Thoracic aorta (tissue), 2 donors: ENCODE measurements around the gene KANK4. TPM values are rescaled to one million over a fixed set of nuclear protein-coding genes. Genes with fewer than 3 reads are reported as not detected.

Experiments
- ATAC-seq: fragments of 150-250 bp; one replicate; pipeline ENCODE4 v1.8.0; 2017; ENCODE audit warnings: low read depth; ENCODE audit not compliant: insufficient number of reproducible peaks, low FRiP score
- DNase-seq: peaks from one replicate; pipeline ENCODE4 v3.0.0-alpha.2; 2020; ENCODE audit warnings: low spot score
- H3K27ac ChIP-seq, 2 donors: fragments of 200-600 bp; sonication (generic); 1 replicate in 1 of 2; 2 replicates in 1 of 2; pipeline ENCODE4 v1.5.1; 2016; ENCODE audit warnings: mild to moderate bottlenecking in 2 of 2, moderate library complexity in 2 of 2
- H3K27me3 ChIP-seq: fragments of 200-600 bp; sonication (generic); replicated peaks from 2 replicates; pipeline ENCODE4 v1.6.0; 2016; ENCODE audit warnings: mild to moderate bottlenecking; ENCODE audit not compliant: insufficient read depth
- H3K36me3 ChIP-seq: fragments of 200-600 bp; sonication (generic); one replicate; pipeline ENCODE4 v1.5.1; 2016
- H3K4me1 ChIP-seq, 2 donors: fragments of 200-600 bp; sonication (generic); 1 replicate in 1 of 2; 2 replicates in 1 of 2; pipeline versions ENCODE4 v1.5.1 to v1.6.0; 2016; ENCODE audit warnings: low read depth in 2 of 2, mild to moderate bottlenecking in 1 of 2; ENCODE audit not compliant: control insufficient read depth in 1 of 2
- H3K4me3 ChIP-seq: fragments of 200-600 bp; sonication (generic); 2 replicates; pipeline ENCODE4 v1.5.1; 2016; ENCODE audit warnings: mild to moderate bottlenecking
- H3K9me3 ChIP-seq: fragments of 200-600 bp; sonication (generic); 2 replicates; pipeline ENCODE4 v1.5.1; 2016
- CTCF ChIP-seq: fragments of 200-600 bp; sonication (generic); IDR thresholded peaks from one replicate; pipeline ENCODE4 v1.5.1; 2019; ENCODE audit warnings: antibody characterized with exemption
- total RNA-seq, 2 donors: library from RNA; depleted of rRNA; stranded (reverse); fragments of >200 nt; gene quantifications; one replicate each; pipeline versions ENCODE4 v1.1.0 to v1.2.3, GENCODE V29; 2016

Gene KANK4
- total RNA-seq, result under 1 TPM in 1 of 2 donors, not detected in 1; 0.28 TPM

DNA sequence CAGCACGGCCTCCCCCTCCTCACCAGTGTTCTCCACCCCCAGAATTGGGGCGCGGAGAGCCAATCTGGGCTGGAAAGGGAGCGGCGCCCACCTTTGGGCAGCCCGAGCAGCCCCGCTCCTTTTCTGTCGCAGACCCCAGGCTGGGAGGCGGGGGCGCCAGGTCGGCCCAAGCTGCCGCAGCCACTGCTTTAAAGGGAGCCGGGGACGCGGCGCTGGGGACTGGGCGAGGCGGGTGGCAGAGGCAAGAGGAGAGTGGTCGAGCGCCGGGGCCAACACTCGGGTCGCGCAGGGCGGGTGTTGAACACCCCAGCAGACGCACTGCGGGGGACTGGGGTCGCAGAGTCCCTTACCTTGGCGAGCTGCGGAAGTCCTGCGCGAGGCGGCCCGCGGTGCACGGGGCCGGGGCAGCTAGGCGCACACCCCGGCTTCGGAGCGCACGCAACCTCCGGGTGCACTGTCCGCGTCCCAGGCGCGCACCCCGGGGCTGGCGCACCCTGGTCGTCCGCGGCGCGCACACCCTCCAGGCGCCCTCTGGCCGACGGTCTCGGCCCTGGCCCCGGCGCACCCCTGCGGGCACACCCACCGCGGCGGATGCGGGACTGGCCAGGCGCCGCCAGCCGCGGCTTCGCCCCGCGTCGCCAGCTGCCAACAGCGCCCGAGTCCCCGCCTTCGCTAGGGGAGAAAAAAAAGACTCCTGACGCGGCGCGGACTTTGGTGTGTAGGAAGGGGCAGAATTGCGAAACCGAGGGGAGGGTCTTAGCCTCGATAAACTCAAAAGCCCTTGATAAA lies at the start of gene KANK4:
TSS of gene KANK4 (minus strand) at position 679 of the 789 bp plus-strand sequence. CDS start 37,870 bp downstream, outside the sequence.
- H3K36me3 ChIP-seq, result no peaks in the 10 kb centered on the region
- no peak for DNase-seq
- H3K4me1 ChIP-seq, result peaks cover 6 to 12% of the 10 kb centered on the region in 2 donors
- no peaks in the 10 kb centered on the region for H3K9me3 ChIP-seq
- H3K27ac ChIP-seq, result no peak within 1 kb of the TSS
- ATAC-seq, result no peak
- no peak for TF ChIP-seq CTCF
- H3K4me3 ChIP-seq, result peak within 1 kb of the TSS; percentile 61
- no peaks in the 10 kb centered on the region for H3K27me3 ChIP-seq

GRCh38 chr1:62368989-62369388 lies 49.8 kb upstream of the KANK4 start:
- TF ChIP-seq CTCF, result no peak
- no peak overlapping the region for H3K4me3 ChIP-seq
- H3K9me3 ChIP-seq, result no peaks in the 10 kb centered on the region
- no peak for ATAC-seq
- no peak overlapping the region for H3K27ac ChIP-seq
- H3K27me3 ChIP-seq, result no peaks in the 10 kb centered on the region
- DNase-seq, result no peak
- no peaks in the 10 kb centered on the region for H3K4me1 ChIP-seq
- H3K36me3 ChIP-seq, result no peaks in the 10 kb centered on the region

GRCh38 chr1:62367005-62367557 lies 47.8 kb upstream of the KANK4 start:
- Histone ChIP-seq H3K4me1 (no peaks in the 10 kb centered on the region), H3K36me3 (no peaks in the 10 kb centered on the region), H3K27ac (no peak overlapping the region), H3K27me3 (no peaks in the 10 kb centered on the region), H3K4me3 (no peak overlapping the region), H3K9me3 (no peaks in the 10 kb centered on the region)
- ATAC-seq (no peak), DNase-seq (no peak)
- TF ChIP-seq CTCF, result no peak

DNA sequence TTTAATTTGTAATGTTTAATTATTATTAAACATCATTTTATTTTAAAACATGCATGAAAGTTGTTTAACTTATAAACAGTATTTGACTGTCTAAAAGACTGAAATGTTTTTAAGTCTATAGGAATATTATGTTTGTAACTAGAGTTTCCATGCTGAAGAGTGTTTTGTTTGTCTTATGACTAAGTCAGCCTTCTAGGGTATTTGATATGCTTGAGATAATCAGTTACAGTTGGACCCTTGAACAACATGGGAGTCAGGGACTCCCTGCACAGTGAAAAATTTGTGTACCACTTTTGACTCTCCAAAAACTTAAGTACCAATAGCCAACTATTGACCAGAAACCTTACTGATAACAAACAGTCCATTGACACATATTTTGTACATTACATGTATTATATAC lies 45.5 kb upstream of the KANK4 start:
- Histone ChIP-seq H3K4me1 (no peaks in the 10 kb centered on the region), H3K27ac (no peak overlapping the region), H3K36me3 (no peaks in the 10 kb centered on the region), H3K27me3 (no peaks in the 10 kb centered on the region), H3K9me3 (no peaks in the 10 kb centered on the region), H3K4me3 (no peak overlapping the region)
- DNase-seq (no peak), ATAC-seq (no peak)
- no peak for TF ChIP-seq CTCF

- TF ChIP-seq CTCF, result no peak
Measured at GRCh38 chr1:62362926-62363325, 43.7 kb upstream of the KANK4 start.

More at GRCh38 chr1:62362926-62363325, 43.7 kb upstream of the KANK4 start:
- DNase-seq (no peak), ATAC-seq (no peak)
- H3K4me3 ChIP-seq, result no peak overlapping the region
- no peaks in the 10 kb centered on the region for H3K4me1 ChIP-seq
- H3K27ac ChIP-seq, result no peak overlapping the region
- H3K27me3 ChIP-seq, result no peaks in the 10 kb centered on the region
- no peaks in the 10 kb centered on the region for H3K36me3 ChIP-seq
- H3K9me3 ChIP-seq, result no peaks in the 10 kb centered on the region
